Heart right ventricle (tissue), 16 donors: ENCODE data around the gene MS4A14. TPM values are rescaled to one million over a fixed set of nuclear protein-coding genes. Genes with fewer than 3 reads are reported as not detected.

Experiments used
- ATAC-seq, 8 donors: fragments of 200-7000 bp; cut with Tn5 transposase; one replicate each; pipeline ENCODE4 v1.9.1; 2020; ENCODE audit warnings: mild to moderate bottlenecking in 8 of 8, moderate library complexity in 8 of 8, moderate number of reproducible peaks in 1 of 8
- DNase-seq, 2 donors: peaks; one replicate each; pipeline ENCODE4 v3.0.0-alpha.2; 2020
- H3K27ac ChIP-seq, 10 donors: fragments of 200-600 bp; sonication (generic) in 2 of 10; one replicate each; pipeline versions ENCODE4 v1.5.0 to v1.8.0; 2020 to 2022; ENCODE audit warnings: mild to moderate bottlenecking in 3 of 10
- H3K27me3 ChIP-seq, 7 donors: fragments of 200-600 bp; one replicate each; pipeline ENCODE4 v1.8.0; 2021 to 2022; ENCODE audit warnings: mild to moderate bottlenecking in 2 of 7
- H3K36me3 ChIP-seq, 9 donors: fragments of 200-600 bp; sonication (generic) in 1 of 9; one replicate each; pipeline versions ENCODE4 v1.5.0 to v1.8.0; 2020 to 2022; ENCODE audit warnings: mild to moderate bottlenecking in 2 of 9
- H3K4me1 ChIP-seq, 9 donors: fragments of 200-600 bp; sonication (generic) in 1 of 9; one replicate each; pipeline versions ENCODE4 v1.5.0 to v1.8.0; 2020 to 2022; ENCODE audit warnings: mild to moderate bottlenecking in 4 of 9
- H3K4me3 ChIP-seq, 10 donors: fragments of 200-600 bp; sonication (generic) in 2 of 10; one replicate each; pipeline versions ENCODE4 v1.5.0 to v1.8.0; 2020 to 2022; ENCODE audit warnings: mild to moderate bottlenecking in 7 of 10, moderate library complexity in 2 of 10
- H3K9me3 ChIP-seq, 11 donors: fragments of 200-600 bp in 10 of 11; sonication (generic) in 2 of 11; one replicate each; pipeline versions ENCODE4 v1.5.0 to v1.8.0; 2013 to 2022; ENCODE audit warnings: mild to moderate bottlenecking in 2 of 11, control low read depth in 1 of 11, moderate library complexity in 1 of 11
- CTCF ChIP-seq, 9 donors: fragments of 200-600 bp; sonication (generic) in 2 of 9; IDR thresholded peaks; one replicate each; pipeline versions ENCODE4 v1.5.0 to v1.8.0; 2021 to 2022; ENCODE audit warnings: antibody characterized with exemption in 9 of 9, mild to moderate bottlenecking in 5 of 9, moderate library complexity in 1 of 9
- WGBS, 2 donors: extraction: QIAGEN DNeasy Blood & Tissue Kit; methylation state at CpG; one replicate each; pipeline ENCODE4 v1.1.7; 2013; ENCODE audit warnings: inconsistent platforms in 1 of 2; 5-methylcytosine and 5-hydroxymethylcytosine counted together
- intact Hi-C, 10 donors: fragments of 100-400 bp; cut with DNase I; formaldehyde crosslinking; loops; one replicate each; pipeline versions ENCODE4 v1.11.1 to v1.14.2; 2022
- polyA plus RNA-seq, 2 donors: library from polyadenylated mRNA; stranded (reverse); fragments of 200-250 nt; gene quantifications; one replicate each; pipeline ENCODE4 v1.2.3, GENCODE V29; 2013
- total RNA-seq, 10 donors: library from RNA; stranded (reverse); fragmentation: NEBNext Ultra II Directional in 3 of 10; extraction: Animal tissue kit (Norgen Biotek cat#: 25700) in 3 of 10; gene quantifications; one replicate each; pipeline versions ENCODE4 v1.2.1 to v1.2.4, GENCODE V29; 2021 to 2023
- donor health status: Arrhythmogenic right ventricular cardiomyopathy.
- donor health status: ischemic (EF 13 %, LVEDD 7.1; RV severe dilation, severe dysfunction).
- donor health status: healthy with polysubstance abuse.
- donor health status: DM: no; HTN: yes; CAD: no.
- donor health status: DM: no; HTN: no; CAD: no.
- donor health status: ischemic (EF 25% LVEDD 6.9; RV normal size, moderate dysfunction).
- donor health status: ischemic (EF 25% LVEDD 5.7; RV mildly dilated, moderate dysfunction).
- donor health status: healthy.
- donor health status: DM: yes; HTN: yes; CAD: no.
- donor health status: Ischemic cardiomyopathy.
- donor health status: ischemic (EF 35%, LVEDD 5.7; RV mildly dilated, moderate dysfunction).
- donor health status: nonischemic (EF 11% LVEDD 7.7; RV severe dilation, severe dysfunction).
- donor health status: DM: yes; HTN: yes; CAD: no.
- donor health status: PGD.
- donor health status: ischemic (EF 29% LVEDD 5.4; RV normal size, mild dysfunction).
- donor health status: nonischemic (EF 23%, LVEDD 6.1; RV moderate dilation, normal function).

MS4A14 gene
- total and polyA plus RNA-seq, 12 donors, result 0.11 to 2.6 (median 0.28) TPM; not detected in 2

- peaks cover 0 to 44% (median 0%) of the 10 kb centered on the region in 9 donors for H3K4me1 ChIP-seq
- H3K27ac ChIP-seq, result peak overlapping the region in 1 of 10 donors; percentile 69
- intact Hi-C loops, result no loop called here
- no peak for DNase-seq
- no peak overlapping the region for H3K4me3 ChIP-seq
- peaks cover 0 to 33% (median 0%) of the 10 kb centered on the region in 9 donors for H3K36me3 ChIP-seq
- peaks cover 0 to 4% (median 0%) of the 10 kb centered on the region in 11 donors for H3K9me3 ChIP-seq
- H3K27me3 ChIP-seq, result peaks cover 0 to 3% (median 0%) of the 10 kb centered on the region in 7 donors
- no peak for TF ChIP-seq CTCF (IDR thresholded peaks at IDR 0.05)
- ATAC-seq, result no peak
Observed at GRCh38 chr11:60390419-60390818, 5.8 kb upstream of the MS4A14 start.

DNA sequence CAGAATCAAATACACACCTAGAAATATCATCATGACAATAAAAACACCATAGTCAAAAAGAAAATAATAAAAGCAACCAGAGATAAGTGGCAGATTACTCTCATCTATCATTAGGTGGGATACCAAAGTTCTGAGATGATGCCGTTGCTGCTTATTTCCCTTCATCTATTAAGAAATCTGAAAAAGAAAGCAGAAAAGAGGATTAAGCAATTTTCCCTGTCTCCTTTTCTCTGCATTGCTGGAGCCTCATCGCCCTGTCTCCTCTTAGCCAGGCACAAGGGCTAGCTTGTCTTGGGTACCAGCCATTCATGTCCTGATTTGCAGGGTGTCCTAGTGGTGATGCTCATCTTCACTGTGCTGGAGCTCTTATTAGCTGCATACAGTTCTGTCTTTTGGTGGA, 3.9 kb upstream of the MS4A14 start:
- H3K27me3 ChIP-seq, result no peaks in the 10 kb centered on the region
- intact Hi-C loops, result no loop called here

DNA sequence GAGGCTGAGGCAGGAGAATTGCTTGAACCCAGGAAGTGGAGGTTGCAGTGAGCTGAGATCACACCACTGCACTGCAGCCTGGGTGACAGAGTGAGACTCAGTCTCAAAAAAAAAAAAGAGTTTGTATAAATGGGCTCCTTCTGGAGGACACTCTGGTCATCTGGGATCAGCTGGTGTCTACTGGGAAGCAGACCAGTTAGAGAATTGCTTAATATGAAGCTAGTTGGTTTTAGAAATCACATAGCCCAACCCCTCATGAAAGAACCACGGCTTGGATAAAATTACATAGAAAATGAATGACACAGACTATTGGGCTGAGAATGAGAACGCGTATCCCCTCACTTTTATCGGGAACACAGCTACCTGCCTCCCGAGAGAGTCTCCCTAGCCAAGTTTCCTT, 3.2 kb upstream of the MS4A14 start:
- intact Hi-C loops, result no loop called here
- no peaks in the 10 kb centered on the region for H3K27me3 ChIP-seq
- 84 to 88% methylated on average over 5 of the region's 5 CpGs for WGBS, 2 donors
- H3K27ac ChIP-seq, result peak overlapping the region in 1 of 10 donors; percentile 20
- peaks cover 0 to 8% (median 0%) of the 10 kb centered on the region in 9 donors for H3K36me3 ChIP-seq
- H3K4me1 ChIP-seq, result peaks cover 0 to 42% (median 0%) of the 10 kb centered on the region in 9 donors
- TF ChIP-seq CTCF (IDR thresholded peaks at IDR 0.05), result no peak
- no peak overlapping the region for H3K4me3 ChIP-seq
- no peak for ATAC-seq
- no peaks in the 10 kb centered on the region for H3K9me3 ChIP-seq
- DNase-seq, result no peak

More for the DNA sequence above, 3.9 kb upstream of the MS4A14 start:
- WGBS, 2 donors, result 84 to 87% methylated on average over 2 of the region's 2 CpGs
- Histone ChIP-seq H3K4me1 (peaks cover 0 to 49% (median 0%) of the 10 kb centered on the region in 9 donors), H3K36me3 (peaks cover 0 to 15% (median 0%) of the 10 kb centered on the region in 9 donors), H3K9me3 (no peaks in the 10 kb centered on the region), H3K27ac (peak overlapping the region in 1 of 10 donors; percentile 20), H3K4me3 (no peak overlapping the region)
- DNase-seq (no peak), ATAC-seq (no peak)
- TF ChIP-seq CTCF (IDR thresholded peaks at IDR 0.05), result no peak

DNA sequence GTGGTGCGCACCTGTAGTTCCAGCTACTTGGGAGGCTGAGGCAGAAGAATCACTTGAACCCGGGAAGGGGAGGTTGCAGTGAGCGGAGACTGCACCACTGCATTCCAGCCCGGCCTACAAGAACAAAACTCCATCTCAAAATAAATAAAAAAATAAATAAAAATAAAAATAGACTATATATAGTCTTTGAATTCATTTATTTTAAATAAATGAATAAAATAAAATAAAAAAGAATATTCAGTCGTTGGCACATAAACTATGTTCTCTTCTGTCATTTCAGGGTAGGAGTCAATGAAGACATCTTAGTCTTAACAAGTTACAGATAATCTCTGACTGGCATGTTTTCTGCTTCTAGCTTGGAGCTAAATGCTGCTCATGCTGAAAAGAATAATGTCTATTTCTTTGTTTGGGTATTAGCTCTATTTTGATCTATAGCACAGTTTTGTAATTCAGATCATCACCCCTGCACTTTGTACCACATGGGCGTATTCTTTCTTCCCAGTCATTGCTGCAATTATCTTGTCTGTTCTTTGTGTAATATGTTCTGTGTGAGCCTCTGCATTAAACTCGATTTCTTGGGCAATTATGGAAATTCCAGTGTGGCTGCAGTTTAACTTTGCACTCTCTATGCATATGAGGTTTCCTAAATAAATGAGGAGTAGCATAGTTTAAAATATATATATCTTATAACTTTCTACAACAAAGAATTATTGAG, 1.4 kb upstream of the MS4A14 start:
- Histone ChIP-seq H3K4me3 (no peak overlapping the region), H3K27me3 (peaks cover 0 to 3% (median 0%) of the 10 kb centered on the region in 7 donors), H3K27ac (no peak overlapping the region), H3K4me1 (peaks cover 0 to 33% (median 0%) of the 10 kb centered on the region in 9 donors), H3K9me3 (no peaks in the 10 kb centered on the region), H3K36me3 (peaks cover 0 to 5% (median 0%) of the 10 kb centered on the region in 9 donors)
- TF ChIP-seq CTCF (IDR thresholded peaks at IDR 0.05), result no peak
- no peak for DNase-seq
- intact Hi-C loops, result no loop called here
- ATAC-seq, result no peak
- WGBS, 2 donors, result 75 to 81% methylated on average over 7 of the region's 7 CpGs
